ENCODE data around the gene SHC2. TPM values are rescaled to one million over a fixed set of nuclear protein-coding genes. Genes with fewer than 3 reads are reported as not detected.

Gene SHC2
- total and polyA plus RNA-seq, 2 donors (not counting 3 experiments of a cell fraction or from before 2014, with no cell fraction given) = 7.5 to 11.8 TPM

DNA sequence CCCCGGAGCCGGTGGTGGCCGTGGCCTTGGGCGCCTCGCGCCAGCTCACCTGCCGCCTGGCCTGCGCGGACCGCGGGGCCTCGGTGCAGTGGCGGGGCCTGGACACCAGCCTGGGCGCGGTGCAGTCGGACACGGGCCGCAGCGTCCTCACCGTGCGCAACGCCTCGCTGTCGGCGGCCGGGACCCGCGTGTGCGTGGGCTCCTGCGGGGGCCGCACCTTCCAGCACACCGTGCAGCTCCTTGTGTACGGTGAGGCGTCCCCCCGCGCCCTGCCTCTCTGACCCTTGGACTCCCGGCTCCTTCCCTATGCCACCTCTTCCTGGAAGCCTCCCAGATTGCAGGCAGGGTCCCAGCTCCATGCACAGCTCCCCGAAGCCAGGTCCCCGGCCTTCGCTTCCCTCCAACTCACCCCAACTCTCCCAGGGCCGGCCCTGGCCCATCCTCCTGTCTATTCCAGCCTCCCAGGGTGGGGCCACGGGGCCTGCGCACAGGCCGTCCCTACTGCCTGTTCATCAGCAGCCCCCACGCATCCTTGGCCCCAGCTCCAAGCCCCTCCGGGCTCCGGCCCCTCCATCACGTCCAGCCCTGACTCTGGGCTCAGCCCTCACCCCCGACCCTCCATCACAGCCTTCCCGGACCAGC, 37.2 kb upstream of the SHC2 start:
- Histone ChIP-seq H3K9ac (replicated peaks; ENCODE audit: extremely low read depth, insufficient read depth, low read length) (no peak overlapping the region), H3K79me2 (ENCODE audit: control insufficient read depth, insufficient read depth, low read length) (no peaks in the 10 kb centered on the region), H3K4me1 (ENCODE audit: control insufficient read depth, extremely low read depth, insufficient read depth, low read length) (no peaks in the 10 kb centered on the region), H3K36me3 (ENCODE audit: control insufficient read depth in 2 of 2, extremely low read depth in 1 of 2, insufficient read depth in 2 of 2, low read length in 2 of 2) (no peaks in the 10 kb centered on the region), H2AFZ (ENCODE audit: low read depth, low read length) (no peak overlapping the region), H4K20me1 (replicated peaks; ENCODE audit: control insufficient read depth, extremely low read depth, insufficient read depth, low read length) (no peaks in the 10 kb centered on the region), H3K4me2 (ENCODE audit: insufficient read depth, low read length) (no peak overlapping the region), H3K4me3 (replicated peaks in 1 of 3; ENCODE audit: insufficient read depth in 1 of 3, low read depth in 1 of 3, low read length in 3 of 3) (no peak overlapping the region), H3K27me3 (ENCODE audit: control insufficient read depth in 2 of 2, insufficient read depth in 2 of 2, low read length in 2 of 2) (peaks cover 9 to 12% of the 10 kb centered on the region in 2 experiments), H3K27ac (ENCODE audit: insufficient read depth, low read depth, low read length) (no peak overlapping the region), H3K9me3 (replicated peaks; ENCODE audit: control insufficient read depth, insufficient read depth, low read length) (no peaks in the 10 kb centered on the region), H3K9me1 (replicated peaks; ENCODE audit: control insufficient read depth, extremely low read depth, insufficient read depth, low read length) (no peaks in the 10 kb centered on the region)
- intact Hi-C loops (cut with micrococcal nuclease) = no loop called here
- POLR2A ChIA-PET = no interaction called here
- no TSS peak for BruUV-seq (replicated peaks)
- DNase-seq (ENCODE audit: low read depth, low spot score) (no peak), FAIRE-seq (no peak)
- TF ChIP-seq EZH2 (IDR thresholded peaks at IDR 0.05; ENCODE audit: borderline replicate concordance, low read depth, low read length, severe bottlenecking) (peak; percentile 98), CTCF (IDR thresholded peaks at IDR 0.05; ENCODE audit: extremely low read depth in 1 of 2, insufficient read depth in 1 of 2, low read depth in 1 of 2, low read length in 2 of 2) (no peak)
- CTCF ChIA-PET = interaction anchor here (1.3 to 1.6 kb wide), 2 partner anchors 9 to 13 kb away, joined by 5 to 16 read pairs; partner anchors contain the start of gene TPGS1
- dilution Hi-C loops (cut with MboI; ENCODE audit: extremely low pct_ligation_motif_present, low sequenced_read_pairs) = no loop called here

- Histone ChIP-seq H3K9me3 (replicated peaks; ENCODE audit: control insufficient read depth, insufficient read depth, low read length) (no peaks in the 10 kb centered on the region), H3K4me2 (ENCODE audit: insufficient read depth, low read length) (no peak overlapping the region), H3K9ac (replicated peaks; ENCODE audit: extremely low read depth, insufficient read depth, low read length) (no peak overlapping the region), H3K4me1 (ENCODE audit: control insufficient read depth, extremely low read depth, insufficient read depth, low read length) (no peaks in the 10 kb centered on the region), H3K79me2 (ENCODE audit: control insufficient read depth, insufficient read depth, low read length) (no peaks in the 10 kb centered on the region), H2AFZ (ENCODE audit: low read depth, low read length) (no peak overlapping the region), H3K27me3 (ENCODE audit: control insufficient read depth in 2 of 2, insufficient read depth in 2 of 2, low read length in 2 of 2) (peaks cover 9 to 12% of the 10 kb centered on the region in 2 experiments), H3K27ac (ENCODE audit: insufficient read depth, low read depth, low read length) (no peak overlapping the region), H3K36me3 (ENCODE audit: control insufficient read depth in 2 of 2, extremely low read depth in 1 of 2, insufficient read depth in 2 of 2, low read length in 2 of 2) (no peaks in the 10 kb centered on the region), H4K20me1 (replicated peaks; ENCODE audit: control insufficient read depth, extremely low read depth, insufficient read depth, low read length) (no peaks in the 10 kb centered on the region), H3K4me3 (replicated peaks in 1 of 3; ENCODE audit: insufficient read depth in 1 of 3, low read depth in 1 of 3, low read length in 3 of 3) (no peak overlapping the region), H3K9me1 (replicated peaks; ENCODE audit: control insufficient read depth, extremely low read depth, insufficient read depth, low read length) (no peaks in the 10 kb centered on the region)
- intact Hi-C loops (cut with micrococcal nuclease) = no loop called here
- POLR2A ChIA-PET = no interaction called here
- no TSS peak for BruUV-seq (replicated peaks)
- TF ChIP-seq EZH2 (IDR thresholded peaks at IDR 0.05; ENCODE audit: borderline replicate concordance, low read depth, low read length, severe bottlenecking) (no peak), FOS (IDR thresholded peaks at IDR 0.05; ENCODE audit: borderline replicate concordance, insufficient read depth, low read length) (no peak), POLR2A (IDR thresholded peaks at IDR 0.05; ENCODE audit: low read depth, low read length) (no peak), CTCF (IDR thresholded peaks at IDR 0.05; ENCODE audit: extremely low read depth in 1 of 2, insufficient read depth in 1 of 2, low read depth in 1 of 2, low read length in 2 of 2) (no peak), POLR2AphosphoS5 (IDR thresholded peaks at IDR 0.05; ENCODE audit: insufficient read depth, low read depth, low read length) (no peak), MAX (IDR thresholded peaks at IDR 0.05; ENCODE audit: insufficient read depth, insufficient read length) (no peak), MYC (IDR thresholded peaks at IDR 0.05; ENCODE audit: low read depth, low read length) (no peak), GATA2 (IDR thresholded peaks at IDR 0.05; ENCODE audit: insufficient read depth, insufficient read length, low read depth, low read length) (no peak), JUN (IDR thresholded peaks at IDR 0.05; ENCODE audit: borderline replicate concordance, insufficient read depth, insufficient read length, low read depth) (no peak)
- dilution Hi-C loops (cut with MboI; ENCODE audit: extremely low pct_ligation_motif_present, low sequenced_read_pairs) = no loop called here
- CTCF ChIA-PET = interaction anchor here (1.3 to 1.6 kb wide), 2 partner anchors 9 to 13 kb away, joined by 5 to 16 read pairs; partner anchors contain the start of gene TPGS1
- DNase-seq (ENCODE audit: low read depth, low spot score) (no peak), FAIRE-seq (no peak)
Observed at GRCh38 chr19:497491-497868, 36.6 kb upstream of the SHC2 start.

All from endothelial cell of umbilical vein (primary cell).